HepG2 (cell line): ENCODE data around the gene PDCD10. TPM values are rescaled to one million over a fixed set of nuclear protein-coding genes. Genes with fewer than 3 reads are reported as not detected.
A peak's percentile ranks its signal among the peaks of the same experiment; 100 is the strongest.

Experiments used
- AKAP8 ChIP-seq: sonication (generic); formaldehyde crosslinking; IDR thresholded peaks from 2 replicates; pipeline ENCODE4 v1.5.1; 2020; ENCODE audit warnings: mild to moderate bottlenecking, missing genetic modification reagents
- ARID2 ChIP-seq: sonication (generic); formaldehyde crosslinking; IDR thresholded peaks from 2 replicates; pipeline ENCODE4 v1.8.1; 2022; ENCODE audit warnings: mild to moderate bottlenecking, missing genetic modification reagents, borderline replicate concordance
- CENPX ChIP-seq: sonication (generic); formaldehyde crosslinking; IDR thresholded peaks from 2 replicates; pipeline ENCODE4 v1.9.0; 2021; ENCODE audit warnings: mild to moderate bottlenecking, missing genetic modification reagents, moderate library complexity
- DR1 ChIP-seq: sonication (generic); formaldehyde crosslinking; IDR thresholded peaks from 2 replicates; pipeline ENCODE4 v1.8.0; 2021; ENCODE audit warnings: mild to moderate bottlenecking, missing genetic modification reagents, inconsistent platforms
- EP300 ChIP-seq, 3 experiments: sonication (generic) in 1 of 3; formaldehyde crosslinking in 1 of 3; IDR thresholded peaks; 2 replicates each; pipeline versions ENCODE4 v1.5.1 to v1.6.1; 2011 to 2020; ENCODE audit warnings: low read depth in 2 of 3, low read length in 2 of 3, borderline replicate concordance in 1 of 3, improper control_type of control experiment in 1 of 3, mild to moderate bottlenecking in 1 of 3, missing genetic modification reagents in 1 of 3, moderate library complexity in 1 of 3
- FOXK2 ChIP-seq: fragments of 450-650 bp; IDR thresholded peaks from 2 replicates; pipeline ENCODE4 v1.6.1; 2016
- HDAC6 ChIP-seq: fragments of 200-600 bp; sonication (generic); IDR thresholded peaks from 2 replicates; pipeline ENCODE4 v1.7.0; 2017; ENCODE audit warnings: mild to moderate bottlenecking, antibody characterized with exemption, low read length, low read depth
- HMG20A ChIP-seq: IDR thresholded peaks from 2 replicates; pipeline ENCODE4 v1.6.1; 2016; ENCODE audit warnings: borderline replicate concordance
- KLF9 ChIP-seq: IDR thresholded peaks from 2 replicates; pipeline ENCODE4 v1.6.1; 2016; ENCODE audit warnings: low read depth
- NCOR1 ChIP-seq: fragments of 200-600 bp; sonication (generic); IDR thresholded peaks from 2 replicates; pipeline ENCODE4 v1.7.0; 2017; ENCODE audit warnings: antibody characterized with exemption, low read length, borderline replicate concordance
- NRL ChIP-seq: sonication (generic); formaldehyde crosslinking; IDR thresholded peaks from 2 replicates; pipeline ENCODE4 v1.5.0; 2020; ENCODE audit warnings: missing genetic modification reagents, mild to moderate bottlenecking, moderate library complexity, borderline replicate concordance
- PAWR ChIP-seq: sonication (generic); formaldehyde crosslinking; IDR thresholded peaks from 2 replicates; pipeline ENCODE4 v1.4.0; 2020; ENCODE audit warnings: missing genetic modification reagents, mild to moderate bottlenecking, borderline replicate concordance
- PLSCR1 ChIP-seq: sonication (generic); formaldehyde crosslinking; IDR thresholded peaks from 2 replicates; pipeline ENCODE4 v1.5.0; 2020; ENCODE audit warnings: missing genetic modification reagents, mild to moderate bottlenecking, borderline replicate concordance
- RARG ChIP-seq: sonication (generic); formaldehyde crosslinking; IDR thresholded peaks from 2 replicates; pipeline ENCODE4 v1.4.0; 2020; ENCODE audit warnings: low read depth, mild to moderate bottlenecking, missing genetic modification reagents
- RBAK ChIP-seq: sonication (generic); formaldehyde crosslinking; IDR thresholded peaks from 2 replicates; pipeline ENCODE4 v1.5.1; 2020; ENCODE audit warnings: mild to moderate bottlenecking, missing genetic modification reagents
- RFXAP ChIP-seq: sonication (generic); formaldehyde crosslinking; IDR thresholded peaks from 2 replicates; pipeline ENCODE4 v1.4.0; 2020; ENCODE audit warnings: missing genetic modification reagents, borderline replicate concordance
- SP2 ChIP-seq: sonication (generic); formaldehyde crosslinking; IDR thresholded peaks from 2 replicates; pipeline ENCODE4 v1.5.1; 2020; ENCODE audit warnings: mild to moderate bottlenecking, missing genetic modification reagents
- SRSF9 ChIP-seq: fragments of 200-400 bp; formaldehyde crosslinking; IDR thresholded peaks from 2 replicates; pipeline ENCODE4 v1.6.1; 2018; ENCODE audit warnings: borderline replicate concordance, mild to moderate bottlenecking, low read depth, low read length; ENCODE audit not compliant: insufficient read depth, poor library complexity, severe bottlenecking
- TBX2 ChIP-seq: sonication (generic); formaldehyde crosslinking; IDR thresholded peaks from 2 replicates; pipeline ENCODE4 v1.5.0; 2020; ENCODE audit warnings: missing genetic modification reagents, mild to moderate bottlenecking, borderline replicate concordance
- THAP7 ChIP-seq: sonication (generic); formaldehyde crosslinking; IDR thresholded peaks from 2 replicates; pipeline ENCODE4 v1.8.1; 2023; ENCODE audit warnings: mild to moderate bottlenecking, missing genetic modification reagents
- TRIM24 ChIP-seq: sonication (generic); formaldehyde crosslinking; IDR thresholded peaks from 2 replicates; pipeline ENCODE4 v1.8.0; 2022; ENCODE audit warnings: mild to moderate bottlenecking, missing genetic modification reagents
- ZNF251 ChIP-seq: sonication (generic); formaldehyde crosslinking; IDR thresholded peaks from 2 replicates; pipeline ENCODE4 v1.9.0; 2021; ENCODE audit warnings: mild to moderate bottlenecking, missing genetic modification reagents
- ZNF326 ChIP-seq: sonication (generic); formaldehyde crosslinking; IDR thresholded peaks from 2 replicates; pipeline ENCODE4 v1.4.0; 2020; ENCODE audit warnings: missing genetic modification reagents, borderline replicate concordance
- ZNF33B ChIP-seq: sonication (generic); formaldehyde crosslinking; IDR thresholded peaks from 2 replicates; pipeline ENCODE4 v1.5.1; 2020; ENCODE audit warnings: mild to moderate bottlenecking, missing genetic modification reagents
- ZNF547 ChIP-seq: sonication (generic); formaldehyde crosslinking; IDR thresholded peaks from 2 replicates; pipeline ENCODE4 v1.5.1; 2020; ENCODE audit warnings: mild to moderate bottlenecking, missing genetic modification reagents
- ZNF768 ChIP-seq: sonication (generic); formaldehyde crosslinking; IDR thresholded peaks from 2 replicates; pipeline ENCODE4 v1.4.0; 2020; ENCODE audit warnings: missing genetic modification reagents
- ZXDC ChIP-seq: sonication (generic); formaldehyde crosslinking; IDR thresholded peaks from 2 replicates; pipeline ENCODE4 v1.5.0; 2020; ENCODE audit warnings: mild to moderate bottlenecking, missing genetic modification reagents
- polyA plus RNA-seq, 8 experiments: library from polyadenylated mRNA; depleted of rRNA in 3 of 8; stranded (reverse) in 7 of 8; unstranded in 1 of 8; fragments of >200 nt; fragmentation: Illumina TruSeq in 4 of 8; extraction: Trizol in 4 of 8; gene quantifications; 2 replicates each; pipeline versions ENCODE4 v1.2.1 to v1.2.3, GENCODE V29; 2011 to 2016; ENCODE audit warnings: low read depth in 4 of 8, missing spikeins in 1 of 8, mixed read lengths in 1 of 8; ENCODE audit not compliant: insufficient read depth in 1 of 8
- total RNA-seq, 5 experiments: library from RNA; depleted of rRNA; stranded (reverse); fragments of >200 nt; fragmentation: Illumina TruSeq; extraction: Trizol; gene quantifications; 2 replicates each; pipeline ENCODE4 v1.2.3, GENCODE V29; 2016; ENCODE audit warnings: low read depth in 1 of 5

Gene PDCD10
- total and polyA plus RNA-seq, 2 of the 13 experiments (the other 11 are each of a cell fraction or from before 2014, with no cell fraction given): 48.5 to 53.9 TPM

- TF ChIP-seq TRIM24 (CRISPR knock-in tag) (no peak), HMG20A (CRISPR knock-in tag) (no peak), PLSCR1 (CRISPR knock-in tag) (no peak), EP300 (IDR thresholded peaks at IDR 0.05; ENCODE audit: low read depth in 2 of 2, low read length in 2 of 2) (no peak), EP300 (CRISPR knock-in tag; IDR thresholded peaks at IDR 0.05; ENCODE audit: borderline replicate concordance) (no peak), ZNF326 (CRISPR knock-in tag) (no peak), ZNF768 (CRISPR knock-in tag) (peak; percentile 56; the same call in 1 of the 2 replicates), HDAC6 (no peak), PAWR (no peak), RBAK (CRISPR knock-in tag) (no peak), RARG (CRISPR knock-in tag) (no peak), CENPX (CRISPR knock-in tag) (no peak), AKAP8 (no peak), TBX2 (peak; percentile 59), NCOR1 (peak; percentile 7; the same call in 1 of the 2 replicates), ZNF33B (CRISPR knock-in tag) (no peak), SRSF9 (no peak), ARID2 (no peak), ZXDC (CRISPR knock-in tag) (no peak), FOXK2 (no peak), ZNF547 (CRISPR knock-in tag) (no peak), RFXAP (CRISPR knock-in tag) (0 out of 2 replicates have a peak, but pooled peaks have one; percentile 32), DR1 (CRISPR knock-in tag) (no peak; the same call in none of the 2 replicates), SP2 (CRISPR knock-in tag) (peak; percentile 77), KLF9 (CRISPR knock-in tag) (no peak), THAP7 (CRISPR knock-in tag) (peak; percentile 88), NRL (0 out of 2 replicates have a peak, but pooled peaks have one; percentile 37), ZNF251 (CRISPR knock-in tag) (no peak)
Observed at GRCh38 chr3:167734498-167735232, at the start of gene PDCD10 (continued).
